ACC112 (cell line): ENCODE measurements around the gene MAP4K3.
"Not testable (repeated sequence)": the region's sequence is repeated elsewhere in the genome, so short reads cannot be mapped to it uniquely, and the experiment has no call there.

Source experiments
- H2AFZ ChIP-seq: fragments of 200-600 bp; sonication (generic); one replicate; pipeline ENCODE4 v1.6.0; 2017; ENCODE audit warnings: antibody characterized with exemption, low read length; ENCODE audit not compliant: unreplicated experiment
- H3K27ac ChIP-seq: fragments of 200-600 bp; sonication (generic); 2 replicates; pipeline ENCODE4 v1.5.1; 2014; ENCODE audit warnings: low read depth, mild to moderate bottlenecking, antibody characterized with exemption, low read length, moderate library complexity
- H3K27me3 ChIP-seq: fragments of 200-600 bp; sonication (generic); 2 replicates; pipeline ENCODE4 v1.6.1; 2014; ENCODE audit warnings: mild to moderate bottlenecking, antibody characterized with exemption, low read length, moderate library complexity, mixed read lengths; ENCODE audit not compliant: insufficient read depth
- H3K36me3 ChIP-seq: fragments of 200-600 bp; sonication (generic); 2 replicates; pipeline ENCODE4 v1.6.1; 2016; ENCODE audit warnings: mild to moderate bottlenecking, antibody characterized with exemption, low read length, moderate library complexity, mixed read lengths; ENCODE audit not compliant: insufficient read depth
- H3K4me1 ChIP-seq: fragments of 200-600 bp; sonication (generic); one replicate; pipeline ENCODE4 v1.6.1; 2016; ENCODE audit warnings: low read length, mixed read lengths; ENCODE audit not compliant: insufficient read depth, unreplicated experiment, control insufficient read depth
- H3K4me3 ChIP-seq: fragments of 200-600 bp; sonication (generic); 2 replicates; pipeline ENCODE4 v1.5.1; 2014; ENCODE audit warnings: mild to moderate bottlenecking, low read depth, low read length
- H3K79me2 ChIP-seq: fragments of 200-600 bp; sonication (generic); one replicate; pipeline ENCODE4 v1.6.0; 2016; ENCODE audit warnings: low read length; ENCODE audit not compliant: control insufficient read depth, unreplicated experiment, insufficient read depth

Gene MAP4K3

DNA sequence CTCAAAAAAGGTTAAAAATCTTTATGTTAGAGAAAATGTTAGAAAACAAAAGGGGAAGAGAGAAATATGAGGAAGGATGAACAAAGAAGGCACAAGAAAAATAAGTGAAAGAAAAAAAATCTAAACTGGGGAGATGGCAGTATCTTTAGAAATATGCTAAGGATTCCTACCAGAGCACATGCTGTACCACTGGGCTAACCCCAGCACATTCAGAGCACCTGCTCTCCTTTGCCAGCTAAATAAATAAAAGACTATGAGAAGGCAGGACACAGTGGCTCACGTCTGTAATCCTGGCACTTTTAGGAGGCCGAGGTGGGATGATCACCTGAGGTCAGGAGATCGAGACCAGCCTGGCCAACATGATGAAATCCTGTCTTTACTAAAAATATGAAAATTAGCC lies 101.2 kb downstream of the MAP4K3 start:
- Histone ChIP-seq H2AFZ (no peak overlapping the region), H3K4me1 (no peaks in the 10 kb centered on the region), H3K79me2 (peaks cover 7% of the 10 kb centered on the region), H3K4me3 (no peak overlapping the region), H3K27ac (no peak overlapping the region), H3K27me3 (no peaks in the 10 kb centered on the region), H3K36me3 (peaks cover 5% of the 10 kb centered on the region)

DNA sequence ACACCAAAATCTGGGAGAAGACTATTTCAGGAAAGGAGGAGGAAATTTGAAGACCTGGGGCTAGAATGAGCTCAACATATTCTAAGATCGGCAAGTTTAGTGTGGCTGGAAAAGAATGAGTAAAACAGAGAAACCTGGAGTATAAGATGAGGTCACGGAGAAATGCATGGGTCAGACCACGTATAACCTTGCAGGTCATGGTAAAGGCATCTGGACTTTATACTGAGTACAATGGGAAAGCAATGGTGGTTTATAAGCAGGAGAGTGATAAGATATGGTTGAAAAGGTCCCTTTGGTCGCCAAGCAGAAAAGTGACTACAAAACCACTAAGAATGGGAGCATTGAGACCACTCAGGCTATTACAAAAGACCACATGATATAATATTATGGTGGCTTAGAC lies 102.1 kb downstream of the MAP4K3 start:
- no peak overlapping the region for H3K27ac ChIP-seq
- H3K79me2 ChIP-seq = no peaks in the 10 kb centered on the region
- no peaks in the 10 kb centered on the region for H3K27me3 ChIP-seq
- H3K4me3 ChIP-seq = no peak overlapping the region
- H3K4me1 ChIP-seq = no peaks in the 10 kb centered on the region
- no peak overlapping the region for H2AFZ ChIP-seq
- peaks cover 3% of the 10 kb centered on the region; the same call in 1 of the 2 replicates for H3K36me3 ChIP-seq

DNA sequence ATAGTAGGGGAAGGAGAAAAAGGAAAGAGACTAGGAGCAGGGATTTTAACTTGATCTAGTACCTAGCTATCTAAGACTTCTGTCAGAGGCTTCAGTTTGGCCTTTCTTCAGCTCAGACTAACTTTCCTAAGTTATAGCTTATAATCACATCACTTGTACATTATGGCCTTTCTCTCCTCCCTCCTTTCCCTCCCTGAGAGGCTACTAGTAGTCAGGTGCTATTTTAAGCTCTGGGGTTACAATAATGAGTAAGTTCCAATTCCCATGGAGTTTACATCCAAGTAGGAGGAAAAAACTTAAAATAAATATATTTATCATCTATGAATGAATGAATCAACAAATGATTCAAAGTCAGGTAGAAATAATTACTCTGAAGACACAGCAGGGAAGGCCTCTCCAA lies 102.6 kb downstream of the MAP4K3 start:
- no peak overlapping the region for H3K27ac ChIP-seq
- H3K4me1 ChIP-seq = no peaks in the 10 kb centered on the region
- no peak overlapping the region for H3K4me3 ChIP-seq
- peaks cover 3% of the 10 kb centered on the region; the same call in 1 of the 2 replicates for H3K36me3 ChIP-seq
- H3K27me3 ChIP-seq = no peaks in the 10 kb centered on the region
- no peak overlapping the region for H2AFZ ChIP-seq
- H3K79me2 ChIP-seq = no peaks in the 10 kb centered on the region

DNA sequence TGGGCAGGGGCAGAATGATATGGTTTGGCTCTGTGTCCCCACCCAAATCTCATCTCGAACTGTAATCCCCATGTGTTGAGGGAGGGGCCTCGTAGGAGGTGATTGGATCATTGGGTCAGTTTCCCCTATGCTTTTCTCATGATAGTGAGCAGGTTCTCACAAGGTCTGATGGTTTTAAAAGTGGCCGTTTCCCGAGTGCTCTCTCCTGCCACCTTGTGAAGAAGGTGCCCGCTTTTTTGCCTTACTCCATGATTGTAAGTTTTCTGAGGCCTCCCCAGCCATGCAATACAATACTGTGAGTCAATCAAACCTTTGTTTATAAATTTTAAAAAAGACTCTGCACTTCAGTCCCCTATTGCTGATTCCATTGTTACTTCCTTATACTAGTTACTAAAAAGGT lies 110.4 kb downstream of the MAP4K3 start:
- Histone ChIP-seq H3K79me2 (no peaks in the 10 kb centered on the region), H3K36me3 (peaks cover 22% of the 10 kb centered on the region; the same call in 1 of the 2 replicates), H3K27ac (no peak overlapping the region), H3K27me3 (no peaks in the 10 kb centered on the region), H2AFZ (no peak overlapping the region), H3K4me1 (peaks cover 3% of the 10 kb centered on the region), H3K4me3 (no peak overlapping the region)

DNA sequence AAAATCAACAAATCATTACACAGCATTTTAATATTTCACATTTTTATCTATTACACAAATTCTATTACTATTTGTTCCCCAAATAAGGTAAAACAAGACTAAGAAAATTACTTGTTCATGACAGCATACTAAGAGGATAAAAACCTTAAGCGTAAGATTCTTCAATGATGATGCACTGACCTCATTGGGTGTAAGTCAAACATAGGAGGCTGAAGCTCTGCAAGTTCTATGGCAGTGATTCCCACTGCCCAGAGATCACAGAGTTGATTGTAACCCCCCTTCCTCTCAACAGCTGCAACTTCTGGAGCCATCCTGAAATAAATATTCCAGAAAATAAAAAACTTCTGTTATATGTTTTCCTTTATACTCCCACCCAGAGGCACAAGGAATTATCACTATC lies 111.1 kb downstream of the MAP4K3 start:
- H3K27ac ChIP-seq = no peak overlapping the region
- no peak overlapping the region for H3K4me3 ChIP-seq
- peaks cover 3% of the 10 kb centered on the region for H3K4me1 ChIP-seq
- no peaks in the 10 kb centered on the region for H3K79me2 ChIP-seq
- H3K27me3 ChIP-seq = no peaks in the 10 kb centered on the region
- peaks cover 22% of the 10 kb centered on the region; the same call in 1 of the 2 replicates for H3K36me3 ChIP-seq
- no peak overlapping the region for H2AFZ ChIP-seq

DNA sequence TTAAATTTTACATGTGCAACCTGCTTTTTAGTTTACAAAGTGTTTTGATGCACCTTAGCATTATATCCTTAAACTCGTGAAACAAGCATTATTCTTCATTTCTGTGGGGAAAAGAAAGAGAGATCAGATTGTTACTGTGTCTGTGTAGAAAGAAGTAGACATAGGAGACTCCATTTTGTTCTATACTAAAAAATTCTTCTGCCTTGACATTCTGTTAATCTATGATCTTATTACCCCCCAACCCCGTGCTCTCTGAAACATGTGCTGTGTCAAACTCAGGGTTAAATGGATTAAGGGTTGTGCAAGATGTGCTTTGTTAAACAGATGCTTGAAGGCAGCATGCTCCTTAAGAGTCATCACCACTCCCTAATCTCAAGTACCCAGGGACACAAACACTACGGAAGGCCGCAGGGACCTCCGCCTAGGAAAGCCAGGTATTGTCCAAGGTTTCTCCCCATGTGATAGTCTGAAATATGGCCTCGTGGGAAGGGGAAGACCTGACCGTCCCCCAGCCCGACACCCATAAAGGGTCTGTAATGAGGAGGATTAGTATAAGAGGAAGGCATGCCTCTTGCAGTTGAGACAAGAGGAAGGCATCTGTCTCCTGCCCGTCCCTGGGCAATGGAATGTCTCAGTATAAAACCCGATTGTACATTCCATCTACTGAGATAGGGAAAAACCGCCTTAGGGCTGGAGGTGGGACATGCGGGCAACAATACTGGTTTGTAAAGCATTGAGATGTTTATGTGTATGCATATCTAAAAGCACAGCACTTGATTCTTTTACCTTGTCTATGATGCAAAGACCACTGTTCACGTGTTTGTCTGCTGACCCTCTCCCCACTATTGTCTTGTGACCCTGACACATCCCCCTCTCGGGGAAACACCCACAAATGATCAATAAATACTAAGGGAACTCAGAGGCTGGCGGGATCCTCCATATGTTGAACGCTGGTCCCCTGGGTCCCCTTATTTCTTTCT lies 115.7 kb downstream of the MAP4K3 start:
- not testable (repeated sequence) for H3K36me3 ChIP-seq, H3K4me1 ChIP-seq, H3K79me2 ChIP-seq, H2AFZ ChIP-seq, H3K27me3 ChIP-seq, H3K4me3 ChIP-seq, H3K27ac ChIP-seq

DNA sequence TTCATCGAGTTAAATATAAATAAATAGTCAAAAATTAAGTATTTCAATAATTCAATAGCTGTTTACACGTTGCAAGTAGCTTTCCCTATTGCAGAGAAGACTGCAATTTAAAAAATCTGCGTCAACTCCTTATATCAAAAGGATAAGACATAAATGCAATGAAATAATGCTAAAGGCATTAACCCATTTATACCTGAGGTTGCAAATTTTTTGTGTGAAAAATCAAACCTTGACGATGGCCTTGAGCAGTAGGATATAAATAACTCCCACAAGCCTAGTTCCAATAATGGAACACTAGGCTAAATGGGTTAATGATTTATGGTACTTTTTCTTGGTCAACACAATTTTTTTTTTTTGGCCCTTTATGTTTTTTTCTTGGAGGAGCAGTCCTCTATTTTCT lies 116.9 kb downstream of the MAP4K3 start:
- Histone ChIP-seq H2AFZ (no peak overlapping the region), H3K79me2 (no peaks in the 10 kb centered on the region), H3K27ac (no peak overlapping the region), H3K36me3 (peaks cover 6% of the 10 kb centered on the region), H3K4me1 (no peaks in the 10 kb centered on the region), H3K4me3 (no peak overlapping the region), H3K27me3 (no peaks in the 10 kb centered on the region)

DNA sequence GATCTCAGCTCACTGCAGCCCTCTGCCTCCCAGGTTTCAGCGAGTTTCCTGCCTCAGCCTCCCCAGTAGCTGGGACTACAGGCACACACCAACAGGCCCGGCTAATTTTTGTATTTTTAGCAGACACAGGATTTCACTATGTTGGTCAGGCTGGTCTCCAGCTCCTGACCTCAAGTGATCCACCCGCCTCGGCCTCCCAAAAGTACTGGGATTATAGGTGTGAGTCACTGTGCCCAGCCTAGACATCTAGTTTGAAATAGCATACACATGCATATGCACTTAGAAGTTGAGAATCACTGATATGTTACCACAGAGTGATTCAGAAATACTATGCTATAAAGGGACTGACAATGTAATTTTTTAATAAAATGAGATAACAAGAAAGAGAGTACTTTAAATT lies 123.5 kb downstream of the MAP4K3 start:
- H3K79me2 ChIP-seq = no peaks in the 10 kb centered on the region
- no peak overlapping the region for H3K4me3 ChIP-seq
- H3K27me3 ChIP-seq = no peaks in the 10 kb centered on the region
- peaks cover 23% of the 10 kb centered on the region for H3K36me3 ChIP-seq
- H3K4me1 ChIP-seq = peaks cover 5% of the 10 kb centered on the region
- no peak overlapping the region for H3K27ac ChIP-seq
- no peak overlapping the region for H2AFZ ChIP-seq

DNA sequence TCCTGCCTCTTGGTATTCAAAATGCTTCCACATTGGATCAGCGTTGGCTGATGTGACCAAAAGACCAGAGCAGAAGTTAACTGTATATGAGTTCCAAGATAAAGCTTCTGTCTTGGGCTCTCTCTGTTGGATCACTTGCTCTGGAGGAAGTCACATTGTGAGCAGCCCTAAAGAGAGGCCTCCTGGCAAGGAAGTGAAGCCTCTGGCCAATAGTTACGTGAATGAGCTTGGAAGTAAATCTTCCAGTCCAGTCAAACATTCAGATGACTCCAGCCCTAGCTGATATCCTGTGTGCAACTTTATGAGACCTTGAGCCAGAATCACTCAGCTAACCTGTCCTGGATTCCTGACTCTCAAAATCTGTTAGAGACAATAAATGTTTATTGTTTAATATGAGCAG lies 125.6 kb downstream of the MAP4K3 start:
- no peak overlapping the region for H3K4me3 ChIP-seq
- H3K4me1 ChIP-seq = peaks cover 5% of the 10 kb centered on the region
- no peak overlapping the region for H2AFZ ChIP-seq
- no peaks in the 10 kb centered on the region for H3K79me2 ChIP-seq
- no peak overlapping the region for H3K27ac ChIP-seq
- H3K27me3 ChIP-seq = no peaks in the 10 kb centered on the region
- H3K36me3 ChIP-seq = peaks cover 27% of the 10 kb centered on the region

DNA sequence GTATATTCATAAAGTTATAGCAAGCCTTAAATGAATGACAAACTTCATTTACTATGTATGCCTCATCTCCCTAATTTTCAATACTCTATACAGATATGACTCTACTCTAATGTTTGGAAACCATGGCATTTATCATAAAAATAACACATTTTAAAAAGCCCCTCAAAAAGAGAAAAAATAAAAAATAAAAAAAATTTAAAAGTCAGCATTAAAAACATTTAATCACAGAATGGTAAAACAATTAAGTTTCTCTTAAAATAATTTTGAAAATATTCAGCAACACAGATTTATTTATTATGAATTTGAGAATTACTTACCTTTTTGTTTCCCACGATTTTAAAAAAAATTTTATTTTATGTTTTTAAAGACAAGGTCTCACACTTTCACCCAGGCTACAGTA lies 128.3 kb downstream of the MAP4K3 start:
- H3K79me2 ChIP-seq = no peaks in the 10 kb centered on the region
- peaks cover 19% of the 10 kb centered on the region; the same call in 1 of the 2 replicates for H3K36me3 ChIP-seq
- H3K27me3 ChIP-seq = no peaks in the 10 kb centered on the region
- H2AFZ ChIP-seq = no peak overlapping the region
- H3K4me3 ChIP-seq = no peak overlapping the region
- no peak overlapping the region for H3K27ac ChIP-seq
- peaks cover 11% of the 10 kb centered on the region for H3K4me1 ChIP-seq

DNA sequence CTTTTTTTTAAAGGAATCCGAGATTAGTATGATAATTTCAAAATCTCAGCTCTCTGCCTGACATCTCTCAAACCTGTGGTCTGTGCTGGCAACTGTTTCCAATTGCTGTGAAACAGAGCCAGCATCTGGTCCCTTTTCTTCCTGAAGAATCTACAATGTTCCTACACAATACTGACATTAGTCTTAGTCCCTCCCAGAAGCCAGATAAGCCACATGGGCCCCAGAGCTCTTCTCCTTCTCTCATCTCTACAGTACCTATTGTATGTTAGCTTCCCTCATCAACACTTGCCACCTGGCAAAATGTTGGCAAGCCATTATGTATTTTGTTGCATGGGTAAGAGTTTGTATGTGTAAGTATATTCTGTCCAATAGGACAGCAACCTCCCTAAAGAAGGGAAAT lies 130.5 kb downstream of the MAP4K3 start:
- peaks cover 8% of the 10 kb centered on the region for H3K4me1 ChIP-seq
- no peak overlapping the region for H3K27ac ChIP-seq
- no peak overlapping the region for H3K4me3 ChIP-seq
- H3K79me2 ChIP-seq = no peaks in the 10 kb centered on the region
- 0 out of 2 replicates have a peak, but pooled peaks cover 8% of the 10 kb centered on the region for H3K36me3 ChIP-seq
- no peaks in the 10 kb centered on the region for H3K27me3 ChIP-seq
- H2AFZ ChIP-seq = no peak overlapping the region
